Caki2 (cell line): Measurements from ENCODE around the gene FBXL22. TPM values are rescaled to one million over a fixed set of nuclear protein-coding genes. Genes with fewer than 3 reads are reported as not detected.
A peak's percentile ranks its signal among the peaks of the same experiment; 100 is the strongest.

Experiments used
- DNase-seq: peaks from one replicate; pipeline ENCODE4 v3.0.0-alpha.2; 2015; ENCODE audit warnings: low read depth
- in situ Hi-C: cut with HindIII; loops from 2 replicates; pipeline ENCODE4 v1.10.0; 2016; ENCODE audit warnings: low sequenced_read_pairs, low pct_unique_long_range_greater_than_20kb, mixed read lengths
- total RNA-seq: library from RNA; depleted of rRNA; stranded (reverse); fragments of >200 nt; shearing (Covaris generic); gene quantifications from 2 replicates; pipeline ENCODE4 v1.2.3, GENCODE V29; 2014; ENCODE audit warnings: low replicate concordance; rRNA removed

Gene FBXL22
- not detected in 2 replicates for total RNA-seq

- DNase-seq: no peak
- in situ Hi-C loops: no loop called here
Measured at GRCh38 chr15:63597038-63597790, at the start of gene FBXL22. Gene FBXL22 (plus strand): TSS chr15:63597387. CDS start chr15:63597393, 6 bp downstream.

- in situ Hi-C loops: no loop called here
Measured at GRCh38 chr15:63551400-63551799, 45.8 kb upstream of the FBXL22 start.

GRCh38 chr15:63553388-63553791, 43.8 kb upstream of the FBXL22 start:
- in situ Hi-C loops: no loop called here
- DNase-seq: peak; percentile 85

More at GRCh38 chr15:63551400-63551799, 45.8 kb upstream of the FBXL22 start:
- DNase-seq: no peak

GRCh38 chr15:63554337-63554927, 42.8 kb upstream of the FBXL22 start:
- no peak for DNase-seq
- in situ Hi-C loops: no loop called here

GRCh38 chr15:63555507-63555906, 41.7 kb upstream of the FBXL22 start:
- no peak for DNase-seq
- in situ Hi-C loops: no loop called here

GRCh38 chr15:63556246-63556645, 40.9 kb upstream of the FBXL22 start:
- in situ Hi-C loops: no loop called here
- DNase-seq: peak; percentile 14

GRCh38 chr15:63556736-63557135, 40.5 kb upstream of the FBXL22 start:
- no peak for DNase-seq
- in situ Hi-C loops: no loop called here

- DNase-seq: no peak
- in situ Hi-C loops: no loop called here
Measured at GRCh38 chr15:63559753-63560152, 37.4 kb upstream of the FBXL22 start.

GRCh38 chr15:63560741-63561448, 36.3 kb upstream of the FBXL22 start:
- DNase-seq: no peak
- in situ Hi-C loops: no loop called here

GRCh38 chr15:63564093-63564492, 33.1 kb upstream of the FBXL22 start:
- in situ Hi-C loops: no loop called here
- DNase-seq: no peak

GRCh38 chr15:63565536-63566186, 31.5 kb upstream of the FBXL22 start:
- in situ Hi-C loops: no loop called here
- no peak for DNase-seq

GRCh38 chr15:63572749-63573464, 24.3 kb upstream of the FBXL22 start:
- in situ Hi-C loops: no loop called here
- no peak for DNase-seq

GRCh38 chr15:63573533-63573932, 23.7 kb upstream of the FBXL22 start:
- in situ Hi-C loops: no loop called here
- no peak for DNase-seq

GRCh38 chr15:63575312-63575711, 21.9 kb upstream of the FBXL22 start:
- in situ Hi-C loops: no loop called here

GRCh38 chr15:63576441-63576840, 20.7 kb upstream of the FBXL22 start:
- in situ Hi-C loops: no loop called here
- DNase-seq: no peak

More at GRCh38 chr15:63575312-63575711, 21.9 kb upstream of the FBXL22 start:
- no peak for DNase-seq

- DNase-seq: no peak
- in situ Hi-C loops: no loop called here
Measured at GRCh38 chr15:63582179-63582578, 15.0 kb upstream of the FBXL22 start.

- DNase-seq: peak; percentile 74
- in situ Hi-C loops: no loop called here
Measured at GRCh38 chr15:63582718-63583426, 14.3 kb upstream of the FBXL22 start.

GRCh38 chr15:63586790-63587189, 10.4 kb upstream of the FBXL22 start:
- DNase-seq: no peak
- in situ Hi-C loops: no loop called here
